ENCODE measurements around the gene SELENON. TPM values are rescaled to one million over a fixed set of nuclear protein-coding genes. Genes with fewer than 3 reads are reported as not detected.
A peak's percentile ranks its signal among the peaks of the same experiment; 100 is the strongest.

Gene SELENON
- total RNA-seq, 1 donor from 2014 or later, result 146 TPM

GRCh38 chr1:25810341-25811299 is 10.6 kb downstream of the SELENON start:
- Mint-ChIP-seq H3K27ac (ENCODE audit: unreplicated experiment) (no peak overlapping the region), H3K36me3 (ENCODE audit: low read depth) (peaks cover 3% of the 10 kb centered on the region), H3K4me3 (peak overlapping the region; percentile 39), H3K9me3 (no peaks in the 10 kb centered on the region), H3K4me1 (peaks cover 12% of the 10 kb centered on the region), H3K27me3 (ENCODE audit: low read depth) (no peaks in the 10 kb centered on the region)
- TF ChIP-seq, protein P1, sequence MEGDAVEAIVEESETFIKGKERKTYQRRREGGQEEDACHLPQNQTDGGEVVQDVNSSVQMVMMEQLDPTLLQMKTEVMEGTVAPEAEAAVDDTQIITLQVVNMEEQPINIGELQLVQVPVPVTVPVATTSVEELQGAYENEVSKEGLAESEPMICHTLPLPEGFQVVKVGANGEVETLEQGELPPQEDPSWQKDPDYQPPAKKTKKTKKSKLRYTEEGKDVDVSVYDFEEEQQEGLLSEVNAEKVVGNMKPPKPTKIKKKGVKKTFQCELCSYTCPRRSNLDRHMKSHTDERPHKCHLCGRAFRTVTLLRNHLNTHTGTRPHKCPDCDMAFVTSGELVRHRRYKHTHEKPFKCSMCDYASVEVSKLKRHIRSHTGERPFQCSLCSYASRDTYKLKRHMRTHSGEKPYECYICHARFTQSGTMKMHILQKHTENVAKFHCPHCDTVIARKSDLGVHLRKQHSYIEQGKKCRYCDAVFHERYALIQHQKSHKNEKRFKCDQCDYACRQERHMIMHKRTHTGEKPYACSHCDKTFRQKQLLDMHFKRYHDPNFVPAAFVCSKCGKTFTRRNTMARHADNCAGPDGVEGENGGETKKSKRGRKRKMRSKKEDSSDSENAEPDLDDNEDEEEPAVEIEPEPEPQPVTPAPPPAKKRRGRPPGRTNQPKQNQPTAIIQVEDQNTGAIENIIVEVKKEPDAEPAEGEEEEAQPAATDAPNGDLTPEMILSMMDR (conservative IDR thresholded peaks at IDR 0.05), result peak; percentile 93
- DNase-seq (ENCODE audit: low read depth, low spot score), result peak; percentile 90

- Mint-ChIP-seq H3K9me3 (no peaks in the 10 kb centered on the region), H3K4me1 (peaks cover 8% of the 10 kb centered on the region), H3K4me3 (peak overlapping the region; percentile 39), H3K36me3 (ENCODE audit: low read depth) (no peaks in the 10 kb centered on the region), H3K27me3 (ENCODE audit: low read depth) (no peaks in the 10 kb centered on the region), H3K27ac (ENCODE audit: unreplicated experiment) (no peak overlapping the region)
- TF ChIP-seq, protein P1 (conservative IDR thresholded peaks at IDR 0.05), result no peak
- no peak for DNase-seq (ENCODE audit: low read depth, low spot score)
Observed at GRCh38 chr1:25811384-25812082, 11.5 kb downstream of the SELENON start.

GRCh38 chr1:25813071-25813733 is 13.2 kb downstream of the SELENON start:
- Mint-ChIP-seq H3K27ac (ENCODE audit: unreplicated experiment) (no peak overlapping the region), H3K4me3 (peak overlapping the region; percentile 63), H3K27me3 (ENCODE audit: low read depth) (no peaks in the 10 kb centered on the region), H3K9me3 (no peaks in the 10 kb centered on the region), H3K4me1 (peaks cover 11% of the 10 kb centered on the region), H3K36me3 (ENCODE audit: low read depth) (no peaks in the 10 kb centered on the region)
- TF ChIP-seq, protein P1 (conservative IDR thresholded peaks at IDR 0.05), result no peak
- no peak for DNase-seq (ENCODE audit: low read depth, low spot score)

GRCh38 chr1:25813734-25814471 is 13.9 kb downstream of the SELENON start:
- TF ChIP-seq, protein P1 (conservative IDR thresholded peaks at IDR 0.05), result no peak
- H3K4me3 Mint-ChIP-seq, result peak overlapping the region; percentile 63
- DNase-seq (ENCODE audit: low read depth, low spot score), result no peak

More at GRCh38 chr1:25813734-25814471, 13.9 kb downstream of the SELENON start:
- Mint-ChIP-seq H3K27ac (ENCODE audit: unreplicated experiment) (peak overlapping the region; percentile 43), H3K27me3 (ENCODE audit: low read depth) (no peaks in the 10 kb centered on the region), H3K4me1 (peaks cover 18% of the 10 kb centered on the region), H3K9me3 (no peaks in the 10 kb centered on the region), H3K36me3 (ENCODE audit: low read depth) (no peaks in the 10 kb centered on the region)

All from neural crest cell (in vitro differentiated cells).